Lower lobe of right lung (tissue), 2 donors: Measurements from ENCODE around the gene PLPP7. TPM values are rescaled to one million over a fixed set of nuclear protein-coding genes. Genes with fewer than 3 reads are reported as not detected.
A peak's percentile ranks its signal among the peaks of the same experiment; 100 is the strongest.

Experiments used
- ATAC-seq, 2 donors: fragments of 200-7000 bp; cut with Tn5 transposase; one replicate each; pipeline ENCODE4 v1.9.1; 2020 to 2022; ENCODE audit warnings: mild to moderate bottlenecking in 2 of 2, moderate library complexity in 2 of 2
- DNase-seq: peaks from one replicate; pipeline ENCODE4 v3.0.0-alpha.2; 2020
- H3K27ac ChIP-seq: fragments of 200-600 bp; one replicate; pipeline ENCODE4 v1.8.0; 2022
- H3K27me3 ChIP-seq: fragments of 200-600 bp; one replicate; pipeline ENCODE4 v1.8.0; 2022; ENCODE audit warnings: low read depth
- H3K36me3 ChIP-seq: fragments of 200-600 bp; one replicate; pipeline ENCODE4 v1.8.0; 2022; ENCODE audit warnings: mild to moderate bottlenecking
- H3K4me1 ChIP-seq: fragments of 200-600 bp; one replicate; pipeline ENCODE4 v1.8.0; 2022
- H3K4me3 ChIP-seq: fragments of 200-600 bp; one replicate; pipeline ENCODE4 v1.8.0; 2022; ENCODE audit warnings: mild to moderate bottlenecking
- H3K9me3 ChIP-seq: fragments of 200-600 bp; one replicate; pipeline ENCODE4 v1.8.0; 2022
- CTCF ChIP-seq: fragments of 200-600 bp; IDR thresholded peaks from one replicate; pipeline ENCODE4 v1.8.0; 2022; ENCODE audit warnings: antibody characterized with exemption, mild to moderate bottlenecking
- intact Hi-C: fragments of 100-400 bp; cut with DNase I; formaldehyde crosslinking; loops from one replicate; pipeline ENCODE4 v1.11.0; 2022
- total RNA-seq: library from RNA; stranded (reverse); fragmentation: NEBNext Ultra II Directional; extraction: Animal tissue kit (Norgen Biotek cat#: 25700); gene quantifications from one replicate; pipeline ENCODE4 v1.2.1, GENCODE V29; 2021
- donor health status: DM: no; HTN: yes; CAD: no; lungs with severe emphysema.

Gene PLPP7
- total RNA-seq, 1 donor from 2014 or later, result 1.7 TPM

GRCh38 chr9:131282688-131283422 lies 6.7 kb upstream of the PLPP7 start:
- H3K9me3 ChIP-seq, result no peaks in the 10 kb centered on the region
- DNase-seq, result no peak
- H3K36me3 ChIP-seq, result no peaks in the 10 kb centered on the region
- H3K27ac ChIP-seq, result no peak overlapping the region
- peaks cover 17% of the 10 kb centered on the region for H3K4me1 ChIP-seq
- peak overlapping the region; percentile 25 for H3K4me3 ChIP-seq
- intact Hi-C loops, result no loop called here
- no peak for TF ChIP-seq CTCF
- ATAC-seq, result no peak
- peaks cover 25% of the 10 kb centered on the region for H3K27me3 ChIP-seq

DNA sequence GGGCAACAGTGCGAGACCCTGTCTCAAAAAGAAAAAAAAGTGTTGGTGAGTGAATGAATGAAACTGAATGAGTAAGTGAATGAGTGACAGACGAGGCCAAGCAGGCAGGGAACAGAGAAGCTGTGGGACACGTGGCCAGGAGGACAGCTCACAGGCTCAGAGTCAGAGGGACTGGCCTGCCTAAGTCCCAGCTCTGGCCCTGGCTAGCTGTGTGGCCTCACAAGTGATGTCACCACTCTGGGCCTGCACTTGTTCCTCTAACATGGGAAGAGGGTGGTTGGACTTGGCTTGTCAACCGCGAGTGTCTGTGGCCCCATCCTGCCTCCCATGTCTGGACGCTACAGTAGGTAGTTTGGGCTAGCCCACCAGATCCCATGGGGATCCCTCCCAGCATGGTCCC lies 4.7 kb upstream of the PLPP7 start:
- Histone ChIP-seq H3K36me3 (no peaks in the 10 kb centered on the region), H3K27ac (no peak overlapping the region), H3K4me1 (peaks cover 4% of the 10 kb centered on the region), H3K4me3 (no peak overlapping the region), H3K9me3 (no peaks in the 10 kb centered on the region), H3K27me3 (peaks cover 25% of the 10 kb centered on the region)
- intact Hi-C loops, result no loop called here
- TF ChIP-seq CTCF, result no peak
- DNase-seq (no peak), ATAC-seq (no peak)

DNA sequence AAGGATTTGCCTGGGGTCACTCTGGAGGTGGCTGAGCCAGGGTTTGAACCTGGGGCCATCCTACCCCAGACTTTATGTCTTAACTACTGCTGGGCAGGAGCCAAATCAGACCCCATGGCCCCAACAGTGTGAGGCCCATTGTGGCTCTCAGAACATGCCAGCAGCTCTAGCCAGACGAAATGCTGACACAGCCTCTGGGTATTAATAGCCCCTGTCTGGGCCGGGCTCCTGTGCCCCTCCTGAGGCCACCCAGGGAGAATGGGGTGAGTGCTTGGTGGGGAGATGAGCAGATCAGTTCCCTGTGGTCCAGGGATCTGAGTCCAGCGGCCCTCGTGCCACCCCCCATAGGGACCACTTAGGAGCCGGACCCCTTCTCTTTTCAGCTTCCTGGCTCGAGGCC lies 2.2 kb upstream of the PLPP7 start:
- H3K27ac ChIP-seq, result no peak overlapping the region
- no peaks in the 10 kb centered on the region for H3K36me3 ChIP-seq
- H3K4me3 ChIP-seq, result no peak overlapping the region
- TF ChIP-seq CTCF, result no peak
- ATAC-seq (no peak), DNase-seq (no peak)
- peaks cover 8% of the 10 kb centered on the region for H3K27me3 ChIP-seq
- intact Hi-C loops, result no loop called here
- no peaks in the 10 kb centered on the region for H3K9me3 ChIP-seq
- peaks cover 3% of the 10 kb centered on the region for H3K4me1 ChIP-seq

DNA sequence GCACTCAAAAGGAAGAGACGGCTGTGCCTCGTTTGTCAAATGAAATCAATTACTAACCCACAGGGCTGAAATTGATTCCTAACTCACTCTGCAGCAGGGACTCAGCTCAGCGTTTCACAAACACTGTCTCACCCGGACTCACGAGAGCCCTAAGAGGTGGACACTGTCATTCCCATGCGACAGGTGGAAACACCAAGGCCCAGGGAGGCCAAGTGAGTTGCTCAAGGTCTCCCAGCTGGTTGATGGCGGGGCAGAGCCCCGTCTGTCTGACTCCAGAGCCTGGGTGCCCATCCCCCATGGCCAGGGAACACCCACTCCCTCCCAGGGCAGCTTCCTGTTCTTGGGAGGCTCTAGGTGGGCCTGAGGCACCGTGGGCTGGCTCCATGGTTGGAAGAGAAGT lies 1.3 kb upstream of the PLPP7 start:
- intact Hi-C loops, result no loop called here
- no peaks in the 10 kb centered on the region for H3K27me3 ChIP-seq
- H3K27ac ChIP-seq, result no peak overlapping the region
- ATAC-seq (no peak), DNase-seq (no peak)
- no peaks in the 10 kb centered on the region for H3K4me1 ChIP-seq
- no peak for TF ChIP-seq CTCF
- H3K36me3 ChIP-seq, result no peaks in the 10 kb centered on the region
- no peak overlapping the region for H3K4me3 ChIP-seq
- H3K9me3 ChIP-seq, result no peaks in the 10 kb centered on the region

DNA sequence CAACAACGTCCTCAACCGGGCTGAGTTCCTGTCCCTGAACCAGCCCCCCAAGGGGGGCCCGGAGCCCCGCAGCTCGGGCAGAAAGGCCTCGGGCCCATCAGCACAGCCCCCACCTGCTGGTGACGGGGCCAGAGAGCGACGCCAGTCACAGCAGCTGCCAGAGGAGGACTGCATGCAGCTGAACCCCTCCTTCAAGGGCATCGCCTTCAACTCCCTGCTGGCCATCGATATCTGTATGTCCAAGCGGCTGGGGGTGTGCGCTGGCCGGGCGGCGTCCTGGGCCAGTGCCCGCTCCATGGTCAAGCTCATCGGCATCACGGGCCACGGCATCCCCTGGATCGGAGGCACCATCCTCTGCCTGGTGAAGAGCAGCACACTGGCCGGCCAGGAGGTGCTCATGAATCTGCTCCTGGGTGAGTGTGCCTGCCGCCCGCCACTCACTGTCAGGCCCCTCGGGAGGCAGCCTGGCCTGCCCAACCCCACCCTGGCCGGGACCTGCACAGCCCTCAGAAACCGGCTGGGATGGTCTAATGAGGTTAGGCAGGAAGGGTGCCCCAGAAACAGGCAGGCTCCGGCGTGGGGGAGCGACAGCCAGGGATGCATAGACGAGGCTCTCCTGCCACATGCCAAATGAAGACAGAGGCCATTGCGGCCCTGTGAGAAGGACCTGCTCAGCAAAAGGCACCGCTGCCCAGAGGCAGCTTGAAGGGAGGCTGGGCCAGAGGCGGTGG lies 678 bp downstream of the PLPP7 start:
- no peak for TF ChIP-seq CTCF
- DNase-seq, result no peak

More for the DNA sequence above, 678 bp downstream of the PLPP7 start:
- no peaks in the 10 kb centered on the region for H3K36me3 ChIP-seq
- peak overlapping the region; percentile 58 for H3K27ac ChIP-seq
- ATAC-seq, result peak in 1 of 2 donors; percentile 37
- intact Hi-C loops, result no loop called here
- H3K27me3 ChIP-seq, result no peaks in the 10 kb centered on the region
- H3K9me3 ChIP-seq, result no peaks in the 10 kb centered on the region
- peak overlapping the region; percentile 51 for H3K4me3 ChIP-seq
- H3K4me1 ChIP-seq, result no peaks in the 10 kb centered on the region
